GM10847 (cell line): ENCODE measurements around the gene NOS1.

Experiments used
- POLR2A ChIP-seq: IDR thresholded peaks from 2 replicates; pipeline ENCODE4 v1.6.1; 2011; ENCODE audit not compliant: insufficient read length; ENCODE audit errors: extremely low read depth

The NOS1 gene

DNA sequence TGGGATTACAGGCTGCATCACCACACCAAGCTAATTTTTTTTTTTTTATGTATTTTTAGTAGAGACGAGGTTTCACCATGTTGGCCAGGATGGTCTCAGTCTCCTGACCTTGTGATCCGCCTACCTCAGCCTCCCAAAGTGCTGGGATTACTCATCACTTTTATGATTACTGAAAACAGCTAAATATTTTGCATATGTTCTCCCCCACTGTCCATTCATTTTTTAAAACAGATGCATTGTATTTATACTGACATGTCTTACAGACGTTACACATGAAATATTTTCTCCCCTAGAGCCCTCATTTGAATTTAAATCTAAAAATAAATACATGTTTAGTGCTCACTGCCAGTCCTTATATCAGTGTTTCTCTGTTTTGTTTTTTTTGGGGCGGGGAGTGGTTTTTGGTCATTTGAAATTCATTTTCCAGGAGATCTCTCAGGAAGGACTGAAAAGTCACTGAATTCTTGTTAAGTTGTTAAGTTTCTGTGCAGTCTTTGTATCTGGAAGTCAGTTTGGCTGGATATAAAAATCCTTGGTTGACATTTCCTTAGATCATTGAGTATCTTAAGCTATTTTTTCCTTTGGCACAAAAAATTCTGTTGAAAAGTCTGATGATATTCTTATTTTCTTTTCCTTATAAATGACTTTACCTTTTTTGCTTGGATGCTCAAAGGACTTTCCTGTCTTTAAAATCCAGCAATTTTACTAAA lies 180.5 kb downstream of the NOS1 start:
- TF ChIP-seq POLR2A: no peak

DNA sequence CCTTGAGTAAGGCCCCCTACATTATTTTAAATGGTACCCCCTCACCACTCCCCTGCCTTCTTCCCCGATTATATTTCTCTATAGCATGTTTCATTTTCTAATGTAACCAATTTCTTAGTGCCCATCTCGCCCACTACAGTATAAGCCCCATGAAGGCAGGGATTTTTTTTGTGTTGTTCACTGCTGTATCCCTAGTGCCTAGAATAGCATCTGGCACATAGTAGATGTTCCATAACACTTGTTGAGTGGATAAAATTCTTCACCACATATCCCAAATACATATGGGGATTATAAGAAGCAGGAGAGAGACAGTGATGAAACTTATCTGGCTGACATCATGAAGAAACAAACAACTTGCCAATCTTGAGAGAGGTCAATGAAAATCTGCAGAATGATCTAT lies 182.7 kb downstream of the NOS1 start:
- TF ChIP-seq POLR2A: no peak

DNA sequence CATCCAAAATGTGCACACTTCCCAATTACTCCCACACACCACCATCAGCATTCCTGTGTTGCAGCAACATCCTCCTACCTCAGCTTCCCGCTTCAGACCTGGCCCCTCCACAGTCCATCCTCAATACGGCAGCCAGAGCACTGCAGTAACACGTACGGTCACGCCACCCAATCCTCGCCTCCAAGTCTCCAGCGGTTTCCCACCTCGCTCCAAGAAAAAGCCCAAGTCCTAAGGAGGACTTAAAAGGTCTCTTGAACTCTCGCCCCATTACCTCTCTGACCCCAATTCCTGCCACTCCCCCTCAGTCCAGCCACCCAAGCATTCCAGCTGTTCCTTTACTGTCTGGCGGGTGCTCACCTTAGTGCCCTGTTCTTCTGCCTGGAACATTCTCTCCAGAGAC lies 183.1 kb downstream of the NOS1 start:
- no peak for TF ChIP-seq POLR2A

DNA sequence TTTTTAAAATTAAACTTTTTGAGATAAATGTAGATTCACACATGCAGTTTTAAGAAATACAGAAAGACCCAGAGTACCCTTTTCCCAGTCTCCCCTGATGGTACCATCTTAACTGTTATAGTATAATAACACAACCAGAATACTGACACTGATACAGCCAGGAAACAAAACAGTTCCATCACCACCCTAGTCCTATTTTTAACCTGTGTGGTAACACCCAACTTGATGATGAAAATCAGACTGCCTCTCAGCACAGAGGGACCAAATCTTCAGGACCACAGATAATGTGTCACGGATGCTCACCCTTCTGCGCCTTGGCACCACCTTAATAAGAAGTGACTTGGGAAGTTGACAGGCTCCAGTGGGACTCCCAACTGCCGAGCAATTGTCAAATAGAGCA lies 189.3 kb downstream of the NOS1 start:
- no peak for TF ChIP-seq POLR2A

DNA sequence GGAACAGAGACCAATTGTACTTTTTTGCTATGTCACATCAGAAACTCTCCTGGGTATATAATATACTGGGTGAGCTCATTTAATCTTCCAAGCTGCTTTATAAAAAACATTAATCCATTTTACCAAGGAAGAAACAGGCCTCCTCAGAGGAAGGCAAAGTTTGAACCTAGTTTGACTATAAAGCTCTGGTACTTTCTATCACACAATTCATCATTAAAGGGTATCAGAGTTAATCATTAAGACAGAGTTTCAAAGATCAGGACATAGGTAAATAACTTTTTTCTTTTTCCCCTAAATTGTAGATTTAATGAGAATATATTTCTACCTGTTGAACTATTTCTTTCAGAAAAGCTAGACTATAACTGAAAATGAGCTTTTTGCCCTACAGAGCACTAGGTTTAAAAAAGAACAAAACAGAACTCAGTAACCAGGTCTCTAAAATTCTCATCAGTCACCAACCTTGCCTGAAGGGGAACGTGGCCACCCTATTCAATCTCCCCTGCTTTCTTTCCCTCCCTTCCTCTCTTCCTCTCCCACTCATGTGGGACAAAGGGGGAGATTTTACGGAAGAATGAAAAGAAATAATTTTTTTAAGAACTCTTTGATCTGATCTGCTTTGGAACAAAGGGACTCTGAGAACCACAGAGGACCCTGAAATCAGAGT lies 189.8 kb downstream of the NOS1 start:
- TF ChIP-seq POLR2A: no peak

DNA sequence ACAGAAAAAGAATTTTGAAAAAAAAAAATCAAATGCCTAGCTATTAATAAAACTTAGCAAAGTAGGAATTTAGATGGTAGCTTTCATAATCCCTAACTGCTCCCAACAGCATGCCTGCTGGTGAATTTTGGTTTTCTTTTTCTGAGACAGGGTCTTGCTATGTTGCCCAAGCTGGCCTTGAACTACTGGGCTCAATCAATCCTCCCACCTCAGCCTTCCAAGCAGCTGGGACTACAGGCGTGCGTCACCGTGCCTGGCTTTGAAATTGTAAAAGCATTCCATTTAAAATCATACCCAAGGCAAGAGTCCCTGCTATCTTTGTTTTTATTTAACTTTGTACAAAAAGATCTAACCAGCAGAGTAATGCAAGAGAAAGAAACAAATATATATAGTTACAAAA lies 191.9 kb downstream of the NOS1 start:
- no peak for TF ChIP-seq POLR2A

DNA sequence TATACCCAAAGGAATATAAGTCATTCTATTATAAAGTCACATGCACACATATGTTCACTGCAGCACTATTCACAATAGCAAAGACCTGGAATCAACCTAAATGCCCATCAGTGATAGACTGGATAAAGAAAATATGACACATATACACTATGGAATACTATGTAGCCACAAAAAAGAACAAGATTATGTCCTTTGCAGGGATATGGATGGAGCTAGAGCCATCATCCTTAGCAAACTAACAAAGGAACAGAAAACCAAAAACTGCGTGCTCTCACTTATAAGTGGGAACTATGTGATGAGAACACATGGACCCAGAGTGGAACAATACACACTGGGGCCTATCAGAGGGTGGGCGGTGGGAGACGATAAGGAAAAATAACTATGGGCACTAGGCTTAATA lies 192.4 kb downstream of the NOS1 start:
- TF ChIP-seq POLR2A: no peak

DNA sequence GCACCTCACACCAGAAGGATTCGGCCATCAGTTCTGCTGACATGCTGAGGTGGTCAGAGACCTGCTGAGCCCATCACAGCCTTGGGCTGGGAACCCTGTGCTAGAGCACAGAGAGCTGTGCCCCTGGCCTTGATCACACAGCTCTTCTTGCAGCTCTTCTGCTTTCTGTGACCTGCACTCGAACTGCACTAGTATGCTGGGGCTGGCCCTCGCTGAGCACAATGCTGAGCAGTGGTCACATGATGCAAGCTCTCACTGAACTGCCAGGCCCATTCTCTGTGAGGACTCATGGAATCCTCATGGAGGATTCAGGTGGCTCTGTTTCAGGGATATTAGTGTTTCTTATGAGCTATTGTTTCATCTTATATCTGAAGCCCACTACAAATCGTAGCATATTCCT lies 193.7 kb downstream of the NOS1 start:
- TF ChIP-seq POLR2A: no peak

DNA sequence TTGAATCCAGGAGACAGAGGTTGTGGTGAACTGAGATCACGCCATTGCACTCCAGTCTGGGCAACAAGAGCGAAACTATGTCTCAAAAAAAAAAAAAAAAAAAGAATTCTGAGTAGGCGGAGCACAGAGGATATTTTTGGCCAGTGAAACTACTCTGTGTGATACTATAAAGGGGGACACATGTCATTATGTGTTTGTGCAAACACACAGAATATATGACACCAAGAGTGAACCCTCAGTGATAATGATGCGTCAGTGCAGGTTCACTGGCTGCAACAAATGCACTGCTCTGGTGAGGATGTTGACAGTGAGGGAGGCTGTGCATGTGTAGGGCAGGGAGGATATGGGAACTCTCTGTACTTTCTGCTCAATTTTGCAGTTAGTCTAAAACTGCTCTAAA lies 195.3 kb downstream of the NOS1 start:
- TF ChIP-seq POLR2A: no peak

DNA sequence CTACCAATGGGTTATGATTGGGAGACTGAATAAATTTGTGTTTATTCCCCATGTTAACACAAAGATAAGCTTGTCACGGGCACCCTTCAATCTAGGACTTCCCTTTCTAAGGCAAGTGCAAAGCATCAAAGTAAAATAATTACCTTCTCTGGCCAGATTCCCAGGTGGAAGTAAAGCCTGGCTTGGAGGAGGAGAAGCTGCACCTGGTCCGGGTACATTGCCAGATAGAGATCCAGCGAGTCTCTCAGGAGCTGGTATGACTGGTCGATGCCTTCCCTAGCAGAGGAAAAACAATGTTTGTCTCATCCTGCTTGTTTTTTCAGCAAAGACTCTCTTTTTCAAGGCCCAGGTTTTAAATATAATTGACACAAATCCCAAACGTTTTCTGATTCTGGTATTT lies 196.1 kb downstream of the NOS1 start:
- no peak for TF ChIP-seq POLR2A

DNA sequence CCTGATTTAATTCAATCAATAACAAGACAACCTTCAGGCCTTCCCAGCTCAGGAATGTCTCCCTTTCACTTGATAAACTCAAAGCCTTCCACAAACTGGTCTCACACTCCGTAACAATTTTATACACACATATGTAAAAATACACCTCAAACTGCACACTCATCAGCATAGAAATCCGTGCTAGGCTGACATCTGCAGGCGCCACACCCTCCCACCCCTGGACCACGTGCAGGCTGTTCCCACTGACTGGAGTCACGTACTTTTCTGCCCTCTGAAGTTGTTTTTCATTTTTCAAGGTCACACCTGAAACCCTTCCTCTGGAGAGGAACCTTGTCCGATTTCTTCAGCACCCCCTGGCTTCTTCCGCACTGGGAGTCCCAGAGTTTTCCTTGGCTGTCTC lies 198.8 kb downstream of the NOS1 start:
- no peak for TF ChIP-seq POLR2A

DNA sequence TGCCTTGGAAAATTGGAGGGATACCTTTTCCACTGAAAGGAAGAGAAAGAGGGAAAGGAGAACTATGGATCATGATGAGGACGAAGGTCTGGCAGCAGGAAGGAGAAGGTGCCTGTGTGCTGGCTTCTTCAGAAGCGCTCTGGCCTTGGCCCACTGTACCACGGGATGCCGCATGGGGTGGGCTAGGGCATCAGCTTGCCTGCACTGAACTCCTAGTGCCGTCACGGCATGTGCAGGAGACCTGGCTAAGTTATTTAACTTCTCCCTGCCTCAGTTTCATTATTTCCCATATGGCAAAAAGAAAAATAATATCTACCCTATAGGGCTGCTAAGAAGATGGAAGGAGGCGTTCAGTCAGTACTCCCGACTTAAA lies 199.3 kb downstream of the NOS1 start:
- TF ChIP-seq POLR2A: no peak

DNA sequence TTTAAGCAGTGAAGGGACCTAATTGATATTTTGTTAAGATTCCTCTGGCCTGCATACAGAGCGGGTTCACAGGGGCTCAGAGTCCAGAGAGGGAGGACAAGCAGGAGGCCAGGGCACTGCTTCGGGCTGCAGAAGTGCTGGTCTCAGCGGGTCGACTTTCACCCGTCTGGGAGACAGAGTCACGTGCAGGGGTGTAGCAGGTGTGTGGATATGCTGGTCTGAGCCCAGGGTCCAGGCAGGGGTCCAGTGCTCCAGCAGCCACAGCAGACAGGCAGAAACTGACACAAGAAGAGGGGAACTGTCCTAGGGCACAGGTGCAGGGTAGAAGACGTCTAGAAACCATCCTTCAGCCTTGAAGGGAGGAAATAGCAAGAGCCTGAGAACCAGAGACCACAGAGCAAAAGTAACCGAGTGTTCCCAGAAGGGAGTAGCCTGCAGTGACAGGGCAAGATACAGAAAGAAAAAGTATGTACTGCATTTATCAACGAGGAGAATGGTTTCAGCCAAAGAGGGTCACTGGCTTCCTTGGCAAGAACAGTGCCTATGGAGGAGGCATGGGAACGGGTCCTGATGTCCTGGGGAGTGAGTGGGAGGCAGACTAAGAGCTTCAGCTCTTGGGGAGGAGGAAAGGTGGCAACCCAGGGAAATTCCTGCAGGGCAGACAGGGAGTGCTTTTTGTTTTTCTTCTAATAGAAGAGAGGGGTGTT lies 199.8 kb downstream of the NOS1 start:
- TF ChIP-seq POLR2A: no peak

DNA sequence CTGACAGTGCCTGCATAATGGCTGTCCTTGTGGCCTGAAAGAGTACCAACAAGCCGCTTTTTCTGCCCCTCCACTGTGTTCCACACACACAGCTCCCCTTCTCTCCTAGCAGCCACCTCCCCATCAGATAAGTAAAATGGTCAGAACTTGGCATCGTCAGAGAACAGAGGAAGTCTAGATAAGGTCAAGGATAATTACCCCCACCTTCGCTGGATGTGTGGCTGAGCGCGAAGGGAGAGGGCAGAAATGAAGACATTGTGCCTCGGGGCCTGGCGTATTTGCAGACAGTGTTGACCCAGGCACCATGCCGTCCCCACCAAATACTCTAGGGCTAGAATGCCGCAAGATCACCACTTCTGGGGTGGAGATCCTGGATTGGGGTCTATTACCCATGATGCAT lies 201.8 kb downstream of the NOS1 start:
- TF ChIP-seq POLR2A: no peak

DNA sequence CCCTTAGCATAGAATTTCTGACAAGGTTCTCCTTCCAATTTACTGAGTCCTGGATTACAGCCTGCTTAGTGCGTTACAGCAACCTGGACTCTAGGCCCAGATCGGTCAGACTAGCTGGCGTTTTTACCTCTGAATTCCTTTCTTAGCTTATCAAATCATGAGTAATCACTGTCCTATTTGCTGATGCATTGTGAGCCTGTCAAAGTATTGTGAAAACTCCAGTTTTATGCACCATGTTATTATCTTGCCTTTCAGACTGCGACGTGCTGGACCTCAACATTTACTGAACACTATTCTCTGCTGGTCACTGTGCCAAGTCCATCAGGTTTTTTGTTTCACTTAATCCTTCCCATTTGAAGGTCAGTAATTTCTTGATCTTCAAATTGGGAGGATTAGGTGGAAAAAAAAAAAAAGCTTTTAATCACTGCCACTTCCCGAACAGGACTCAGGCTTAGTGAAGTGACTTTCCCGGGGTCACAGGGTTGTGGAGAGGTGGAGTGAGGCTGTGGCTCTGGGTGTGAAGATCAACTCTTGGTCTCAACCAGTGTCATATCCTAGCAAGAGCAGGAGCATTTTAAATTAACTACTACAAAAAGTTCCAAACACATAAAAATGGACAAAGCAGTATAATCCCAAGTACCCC lies 202.4 kb downstream of the NOS1 start:
- TF ChIP-seq POLR2A: no peak
